Right atrium auricular region (tissue), 2 donors: ENCODE data around the gene PRH1. TPM values are rescaled to one million over a fixed set of nuclear protein-coding genes. Genes with fewer than 3 reads are reported as not detected.

Experiments used
- DNase-seq: peaks from one replicate; pipeline ENCODE4 v3.0.0-alpha.2; 2019; ENCODE audit warnings: low spot score
- H3K27ac ChIP-seq, 2 donors: fragments of 200-600 bp; sonication (generic); 1 replicate in 1 of 2; 2 replicates in 1 of 2; pipeline ENCODE4 v1.5.1; 2016 to 2019
- H3K27me3 ChIP-seq, 2 donors: fragments of 200-600 bp; sonication (generic); one replicate each; pipeline versions ENCODE4 v1.5.1 to v1.6.0; 2017 to 2019
- H3K36me3 ChIP-seq: fragments of 200-600 bp; sonication (generic); one replicate; pipeline ENCODE4 v1.5.1; 2016
- H3K4me1 ChIP-seq, 2 donors: fragments of 200-600 bp; sonication (generic); one replicate each; pipeline versions ENCODE4 v1.5.1 to v1.6.0; 2017 to 2019
- H3K4me3 ChIP-seq, 2 donors: fragments of 200-600 bp; sonication (generic); 1 replicate in 1 of 2; 2 replicates in 1 of 2; pipeline ENCODE4 v1.5.1; 2017 to 2019; ENCODE audit warnings: mild to moderate bottlenecking in 1 of 2, moderate library complexity in 1 of 2
- H3K9me3 ChIP-seq, 2 donors: fragments of 200-600 bp; sonication (generic); one replicate each; pipeline ENCODE4 v1.5.1; 2019
- CTCF ChIP-seq, 2 donors: fragments of 200-600 bp; sonication (generic); IDR thresholded peaks; one replicate each; pipeline ENCODE4 v1.5.1; 2019; ENCODE audit warnings: antibody characterized with exemption in 2 of 2
- total RNA-seq, 2 donors: library from RNA; depleted of rRNA; stranded (reverse); fragments of >200 nt; gene quantifications; one replicate each; pipeline ENCODE4 v1.1.0, GENCODE V29; 2016

PRH1 gene
- total RNA-seq, 2 donors from 2014 or later: 9.2 to 13.1 TPM

DNA sequence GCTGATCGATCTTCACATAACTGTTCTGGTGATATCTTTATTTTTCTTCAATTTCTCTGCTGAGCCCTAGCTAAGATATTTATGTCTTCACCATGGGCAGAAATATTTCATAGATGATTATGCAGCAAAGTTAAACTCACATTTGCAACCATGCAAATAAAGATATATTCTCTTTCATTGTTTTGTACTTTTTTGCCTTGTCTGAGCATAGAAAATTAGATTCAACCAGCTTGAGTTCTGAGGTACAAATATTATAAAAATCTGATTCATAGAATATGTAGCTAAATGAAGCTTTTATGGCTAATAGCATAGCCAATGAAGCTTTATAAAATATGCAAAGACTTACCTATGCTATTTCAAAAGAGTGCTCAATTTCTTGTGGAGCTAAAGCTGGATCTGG, 25.4 kb upstream of the PRH1 start, which contains the start of gene TAS2R13:
Gene TAS2R13, minus strand, starts transcription at position 101 of the 400 bp plus-strand sequence. CDS start 264 bp downstream, outside the sequence.
- no peak for TF ChIP-seq CTCF (IDR thresholded peaks at IDR 0.05)
- H3K9me3 ChIP-seq: peaks cover 5 to 10% of the 10 kb centered on the region in 2 donors

DNA sequence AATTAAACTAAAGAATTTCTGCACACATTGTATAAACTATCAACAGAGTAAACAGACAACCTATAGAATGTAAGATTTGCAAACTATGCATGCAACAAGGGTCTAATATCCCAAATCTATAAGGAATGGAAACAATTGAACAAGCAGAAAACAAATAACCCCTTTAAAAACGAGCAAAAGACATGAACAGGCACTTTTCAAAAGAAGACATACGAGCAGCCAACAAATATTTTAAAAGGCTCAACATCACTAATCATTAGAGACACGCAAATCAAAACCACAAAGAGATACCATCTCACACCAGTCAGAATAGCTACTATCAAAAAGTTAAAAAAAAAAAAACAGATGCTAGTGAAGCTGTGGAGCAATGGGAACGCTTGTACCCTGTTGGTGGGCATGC, 20.6 kb upstream of the PRH1 start:
- H3K9me3 ChIP-seq: peaks cover 5 to 33% of the 10 kb centered on the region in 2 donors

More for the DNA sequence above, 25.4 kb upstream of the PRH1 start, which contains the start of gene TAS2R13:
- DNase-seq: no peak
- no peaks in the 10 kb centered on the region for H3K36me3 ChIP-seq
- H3K27ac ChIP-seq: no peak within 1 kb of the TSS
- no peaks in the 10 kb centered on the region for H3K27me3 ChIP-seq
- H3K4me3 ChIP-seq: no peak within 1 kb of the TSS
- H3K4me1 ChIP-seq: no peaks in the 10 kb centered on the region

DNA sequence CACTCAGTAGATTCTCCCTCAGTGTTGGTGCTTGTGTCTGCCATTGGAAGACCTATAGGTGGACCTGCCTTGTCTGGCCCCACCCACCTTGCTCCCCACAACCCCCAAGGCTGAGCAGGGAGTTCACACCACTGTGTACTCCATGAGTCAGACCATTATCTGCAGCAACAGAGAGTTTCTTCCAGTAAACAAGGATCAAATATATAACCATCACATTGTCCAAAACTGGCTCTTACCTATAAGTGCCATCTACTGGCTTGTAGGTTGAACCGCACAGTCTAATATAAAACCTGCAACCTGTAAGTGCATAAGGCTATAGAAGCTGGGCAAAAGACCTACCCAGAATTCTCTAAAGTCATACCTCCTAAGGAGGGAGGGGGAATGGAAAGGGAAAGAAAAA, 17.4 kb upstream of the PRH1 start:
- Histone ChIP-seq H3K4me3 (no peak overlapping the region), H3K27me3 (no peaks in the 10 kb centered on the region), H3K4me1 (no peaks in the 10 kb centered on the region), H3K27ac (no peak overlapping the region), H3K9me3 (peaks cover 5 to 33% of the 10 kb centered on the region in 2 donors), H3K36me3 (no peaks in the 10 kb centered on the region)
- TF ChIP-seq CTCF (IDR thresholded peaks at IDR 0.05): no peak
- DNase-seq: no peak

More for the DNA sequence above, 20.6 kb upstream of the PRH1 start:
- H3K27me3 ChIP-seq: no peaks in the 10 kb centered on the region
- no peak for DNase-seq
- no peak overlapping the region for H3K27ac ChIP-seq
- no peak for TF ChIP-seq CTCF (IDR thresholded peaks at IDR 0.05)
- no peaks in the 10 kb centered on the region for H3K36me3 ChIP-seq
- no peaks in the 10 kb centered on the region for H3K4me1 ChIP-seq
- no peak overlapping the region for H3K4me3 ChIP-seq

DNA sequence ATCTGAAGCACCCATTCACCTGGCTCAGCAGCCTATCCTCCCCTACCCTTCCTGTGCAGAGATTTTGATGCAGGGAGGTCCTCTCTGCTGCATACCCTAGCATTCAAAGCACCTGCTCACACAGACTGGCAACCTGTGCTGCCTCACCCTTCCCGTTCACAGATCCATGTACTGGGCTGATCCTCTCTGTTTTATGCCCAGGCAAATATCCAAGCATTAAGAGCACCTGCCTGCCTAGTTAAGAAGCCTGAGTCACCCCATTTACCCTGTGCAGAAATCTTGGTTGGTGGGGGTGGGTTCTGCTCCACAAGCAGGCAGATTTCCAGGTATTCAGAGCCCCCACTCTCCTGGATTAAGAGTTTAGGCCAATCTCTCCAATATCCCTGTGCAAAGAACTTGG, 16.9 kb upstream of the PRH1 start:
- DNase-seq: no peak
- no peak overlapping the region for H3K27ac ChIP-seq
- no peak overlapping the region for H3K4me3 ChIP-seq
- H3K36me3 ChIP-seq: no peaks in the 10 kb centered on the region
- no peaks in the 10 kb centered on the region for H3K27me3 ChIP-seq
- H3K9me3 ChIP-seq: peaks cover 5 to 33% of the 10 kb centered on the region in 2 donors
- no peak for TF ChIP-seq CTCF (IDR thresholded peaks at IDR 0.05)
- H3K4me1 ChIP-seq: no peaks in the 10 kb centered on the region

DNA sequence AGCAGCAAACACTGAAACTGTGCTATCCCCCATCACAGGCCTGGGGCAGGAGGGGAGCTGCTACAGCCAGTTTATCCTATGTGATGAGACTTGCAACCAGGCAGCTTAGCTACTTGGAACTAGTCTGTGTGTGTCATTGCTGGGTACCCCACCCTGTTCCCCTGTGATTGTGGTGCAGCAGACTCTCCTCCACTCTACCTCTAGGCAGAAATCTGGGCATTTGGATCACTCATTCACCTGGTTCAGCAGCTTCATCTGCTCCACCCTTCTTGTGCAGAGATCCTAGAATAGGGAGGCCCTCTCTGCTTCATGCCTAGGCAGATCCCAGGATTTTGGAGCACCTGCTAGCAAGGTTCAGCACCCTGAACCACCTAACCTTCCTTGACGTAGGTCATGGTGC, 16.5 kb upstream of the PRH1 start:
- no peak overlapping the region for H3K27ac ChIP-seq
- H3K4me1 ChIP-seq: no peaks in the 10 kb centered on the region
- no peak overlapping the region for H3K4me3 ChIP-seq
- H3K36me3 ChIP-seq: no peaks in the 10 kb centered on the region
- peaks cover 5 to 33% of the 10 kb centered on the region in 2 donors for H3K9me3 ChIP-seq
- TF ChIP-seq CTCF (IDR thresholded peaks at IDR 0.05): no peak
- no peaks in the 10 kb centered on the region for H3K27me3 ChIP-seq
- DNase-seq: no peak

DNA sequence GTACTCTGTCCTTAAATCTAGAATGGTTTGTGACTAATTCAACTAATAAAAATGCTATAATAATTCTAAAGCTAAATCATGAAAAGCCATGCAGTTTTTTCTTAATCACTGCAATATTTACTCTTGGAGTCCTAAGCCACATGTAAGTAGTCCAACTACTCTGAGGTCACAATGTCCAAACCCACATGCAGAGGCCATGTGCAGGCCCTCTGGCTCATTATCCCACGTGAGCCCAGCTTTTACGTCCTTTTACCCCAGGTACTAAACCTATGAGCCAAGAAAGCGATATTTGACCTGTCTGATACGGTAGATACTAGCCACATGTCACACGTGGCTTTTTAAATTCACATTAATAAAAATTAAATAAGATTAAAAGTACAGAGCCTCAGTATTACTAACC, 12.8 kb upstream of the PRH1 start:
- no peak for TF ChIP-seq CTCF (IDR thresholded peaks at IDR 0.05)

More for the DNA sequence above, 12.8 kb upstream of the PRH1 start:
- no peak for DNase-seq
- no peaks in the 10 kb centered on the region for H3K9me3 ChIP-seq
- H3K4me1 ChIP-seq: no peaks in the 10 kb centered on the region
- no peak overlapping the region for H3K27ac ChIP-seq
- H3K36me3 ChIP-seq: no peaks in the 10 kb centered on the region
- no peaks in the 10 kb centered on the region for H3K27me3 ChIP-seq
- no peak overlapping the region for H3K4me3 ChIP-seq
